Uterus (tissue), 2 donors: ENCODE results near the gene C1orf21.

Source experiments
- CTCF ChIP-seq, 4 experiments: fragments of 200-600 bp in 2 of 4; fragments of 450-650 bp in 2 of 4; sonication (generic) in 2 of 4; IDR thresholded peaks; one replicate each; pipeline ENCODE4 v1.5.1; 2016 to 2019; ENCODE audit warnings: antibody characterized with exemption in 4 of 4, mild to moderate bottlenecking in 2 of 4, moderate library complexity in 1 of 4
- POLR2A ChIP-seq, 2 donors: fragments of 450-650 bp; IDR thresholded peaks; one replicate each; pipeline ENCODE4 v1.6.1; 2016; ENCODE audit warnings: antibody characterized with exemption in 2 of 2, mild to moderate bottlenecking in 1 of 2, moderate library complexity in 1 of 2

DNA sequence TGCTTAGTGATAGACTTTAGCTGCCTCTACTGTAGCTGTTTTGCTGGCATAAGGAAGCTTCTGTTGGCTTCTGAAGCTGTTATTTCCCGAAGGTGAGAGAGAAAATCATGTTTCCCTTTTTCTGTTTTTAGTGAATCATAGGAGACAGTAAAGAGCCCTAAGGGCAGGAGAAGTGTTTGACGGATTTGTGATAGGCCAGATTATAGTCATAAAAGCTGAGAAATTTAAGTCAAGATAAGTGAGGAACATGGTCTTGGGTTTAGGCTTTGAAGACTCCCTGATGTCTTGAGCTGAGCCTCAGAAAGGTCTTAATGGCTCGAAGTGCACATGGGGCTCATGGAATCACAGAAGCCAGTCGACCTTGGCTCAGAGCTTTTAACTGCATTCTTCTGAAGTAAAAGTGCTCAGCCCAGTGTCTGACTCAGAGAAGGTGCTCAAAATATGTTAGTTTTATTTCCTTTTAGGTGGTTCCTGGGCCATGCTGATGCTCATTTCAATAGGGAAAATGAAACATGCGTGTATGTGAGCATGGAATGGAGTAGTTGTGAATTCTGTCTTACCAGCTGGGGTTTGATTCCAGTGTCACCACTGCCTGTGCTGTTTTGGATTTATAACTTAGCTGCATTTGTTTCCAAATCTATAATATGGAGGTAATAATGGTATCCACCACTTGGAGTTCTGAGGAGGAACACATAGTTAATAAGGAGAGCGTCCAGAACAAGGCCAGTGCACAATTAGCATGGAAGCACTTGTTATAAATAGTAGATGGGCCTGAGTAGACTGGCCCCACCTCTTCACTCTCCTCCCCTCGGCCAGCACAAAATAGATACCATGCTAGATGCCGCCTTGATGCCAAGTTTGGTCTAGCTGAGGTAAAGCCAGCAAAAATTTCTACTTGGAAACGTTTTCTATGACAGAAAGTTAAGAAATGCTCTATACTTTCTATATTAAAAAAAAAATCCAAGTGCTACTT lies 99.2 kb downstream of the C1orf21 start:
- TF ChIP-seq CTCF (IDR thresholded peaks at IDR 0.05) = no peak
- no peak for TF ChIP-seq POLR2A (IDR thresholded peaks at IDR 0.05)
